Nephron (organoid): ENCODE data around the gene TMEM271.
"Not testable (repeated sequence)": the region's sequence is repeated elsewhere in the genome, so short reads cannot be mapped to it uniquely, and the experiment has no call there.

Experiments used
- H3K27ac Mint-ChIP-seq, 3 experiments: 2 replicates each; pipeline ENCODE4 v1.8.0; 2020; ENCODE audit warnings: mixed read lengths in 3 of 3, mild to moderate bottlenecking in 2 of 3, moderate library complexity in 1 of 3
- H3K27me3 Mint-ChIP-seq: 2 replicates; pipeline ENCODE4 v1.8.0; 2021; ENCODE audit warnings: low read depth, mild to moderate bottlenecking, moderate library complexity, mixed read lengths
- H3K36me3 Mint-ChIP-seq: 2 replicates; pipeline ENCODE4 v1.8.0; 2020; ENCODE audit warnings: low read depth, mixed read lengths
- H3K4me1 Mint-ChIP-seq: 2 replicates; pipeline ENCODE4 v1.8.0; 2020; ENCODE audit warnings: mixed read lengths
- H3K4me3 Mint-ChIP-seq, 3 experiments: 2 replicates each; pipeline ENCODE4 v1.8.0; 2020; ENCODE audit warnings: mild to moderate bottlenecking in 3 of 3, mixed read lengths in 3 of 3, moderate library complexity in 2 of 3
- H3K9me3 Mint-ChIP-seq: 2 replicates; pipeline ENCODE4 v1.8.0; 2020; ENCODE audit warnings: mixed read lengths
- CTCF ChIP-seq, 3 experiments: fragments of 200-600 bp; sonication (generic); IDR thresholded peaks; one replicate each; pipeline ENCODE4 v1.5.0; 2021; ENCODE audit warnings: antibody characterized with exemption in 3 of 3; ENCODE audit not compliant: unreplicated experiment in 3 of 3

TMEM271 gene

DNA sequence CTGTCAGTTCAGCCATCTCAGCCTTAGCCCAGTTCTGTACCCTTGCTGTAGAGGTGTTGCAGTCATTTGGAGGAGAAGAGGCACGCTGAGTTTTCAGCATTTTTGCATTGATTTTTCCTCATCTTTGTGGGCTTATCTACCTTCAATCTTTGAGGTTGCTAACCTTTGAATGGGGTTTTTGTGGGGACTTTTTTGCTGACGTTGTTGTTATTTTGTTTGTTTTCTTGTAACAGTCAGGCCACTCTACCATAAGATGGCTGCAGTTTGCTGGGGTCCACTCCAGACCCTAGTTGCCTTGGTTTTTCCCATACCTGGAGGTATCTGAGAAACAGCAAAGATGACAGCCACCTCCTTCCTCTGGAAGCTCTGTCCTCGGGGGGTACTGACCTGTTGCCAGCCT, 22.8 kb upstream of the TMEM271 start:
- TF ChIP-seq CTCF (IDR thresholded peaks at IDR 0.05; ENCODE audit: unreplicated experiment in 3 of 3): no peak
- Mint-ChIP-seq H3K27ac (no peak overlapping the region), H3K4me1 (no peaks in the 10 kb centered on the region), H3K36me3 (no peaks in the 10 kb centered on the region), H3K9me3 (peaks cover 3% of the 10 kb centered on the region), H3K27me3 (peaks cover 54% of the 10 kb centered on the region), H3K4me3 (no peak overlapping the region)

DNA sequence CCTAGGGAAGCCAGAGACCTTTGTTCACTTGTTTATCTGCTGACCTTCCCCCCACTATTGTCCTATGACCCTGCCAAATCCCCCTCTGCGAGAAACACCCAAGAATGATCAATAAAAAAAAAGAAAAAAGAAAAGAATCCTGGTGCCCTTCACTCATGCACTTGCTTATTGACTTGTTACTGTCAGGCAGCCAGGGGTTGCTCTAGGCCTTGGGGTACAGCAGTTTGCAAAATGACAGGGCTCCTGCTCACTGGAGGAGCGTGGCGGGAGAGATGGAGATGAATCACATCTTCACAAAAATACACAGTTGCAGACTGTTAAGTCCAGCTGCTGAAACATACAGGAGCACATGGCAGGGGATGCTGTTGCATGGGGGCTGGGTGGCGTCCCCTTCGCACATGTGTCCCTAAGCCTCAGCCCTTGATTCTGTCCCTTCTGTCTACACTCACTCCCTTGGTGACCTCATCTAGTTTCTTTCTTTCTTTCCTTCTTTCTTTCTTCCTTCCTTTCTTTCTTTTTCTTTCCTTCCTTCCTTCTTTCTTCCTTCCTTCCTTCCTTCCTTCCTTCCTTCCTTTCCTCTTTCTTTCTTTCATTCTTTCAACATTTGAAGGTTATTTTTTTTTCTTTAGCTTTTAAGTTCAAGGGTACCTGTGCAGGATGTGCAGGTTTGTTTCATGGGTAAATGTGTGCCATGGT, 16.9 kb upstream of the TMEM271 start:
- TF ChIP-seq CTCF (IDR thresholded peaks at IDR 0.05; ENCODE audit: unreplicated experiment in 3 of 3): no peak
- Mint-ChIP-seq H3K4me3 (no peak overlapping the region), H3K27ac (no peak overlapping the region)

DNA sequence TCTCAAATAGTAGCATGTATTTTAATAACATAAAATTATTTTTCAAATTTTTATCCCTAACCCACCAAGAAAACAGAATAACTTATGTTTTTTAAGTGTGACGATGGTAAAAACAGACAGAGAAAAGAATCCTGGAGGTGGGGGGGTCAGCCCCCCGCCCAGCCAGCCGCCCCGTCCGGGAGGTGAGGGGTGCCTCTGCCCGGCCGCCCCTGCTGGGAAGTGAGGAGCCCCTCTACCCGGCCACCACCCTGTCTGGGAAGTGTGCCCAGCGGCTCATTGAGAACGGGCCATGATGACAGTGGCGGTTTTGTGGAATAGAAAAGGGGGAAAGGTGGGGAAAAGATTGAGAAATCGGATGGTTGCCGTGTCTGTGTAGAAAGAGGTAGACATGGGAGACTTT, 16.1 kb upstream of the TMEM271 start:
- not testable (repeated sequence) for H3K4me3 Mint-ChIP-seq, H3K36me3 Mint-ChIP-seq, H3K4me1 Mint-ChIP-seq, H3K27ac Mint-ChIP-seq, H3K9me3 Mint-ChIP-seq
- peaks cover 53% of the 10 kb centered on the region for H3K27me3 Mint-ChIP-seq

More for the DNA sequence above, 16.9 kb upstream of the TMEM271 start:
- H3K4me1 Mint-ChIP-seq: no peaks in the 10 kb centered on the region
- peaks cover 56% of the 10 kb centered on the region for H3K27me3 Mint-ChIP-seq
- H3K36me3 Mint-ChIP-seq: no peaks in the 10 kb centered on the region
- H3K9me3 Mint-ChIP-seq: peaks cover 7% of the 10 kb centered on the region

GRCh38 chr4:590313-590841, 14.3 kb upstream of the TMEM271 start:
- no peaks in the 10 kb centered on the region for H3K4me1 Mint-ChIP-seq
- H3K9me3 Mint-ChIP-seq: peaks cover 7% of the 10 kb centered on the region
- no peak for TF ChIP-seq CTCF (IDR thresholded peaks at IDR 0.05; ENCODE audit: unreplicated experiment in 3 of 3)
- peaks cover 49% of the 10 kb centered on the region for H3K27me3 Mint-ChIP-seq
- no peak overlapping the region for H3K4me3 Mint-ChIP-seq
- no peaks in the 10 kb centered on the region for H3K36me3 Mint-ChIP-seq
- H3K27ac Mint-ChIP-seq: no peak overlapping the region

GRCh38 chr4:589219-589963, 13.3 kb upstream of the TMEM271 start:
- H3K4me1 Mint-ChIP-seq: no peaks in the 10 kb centered on the region
- H3K27me3 Mint-ChIP-seq: peaks cover 47% of the 10 kb centered on the region
- H3K4me3 Mint-ChIP-seq: no peak overlapping the region
- H3K36me3 Mint-ChIP-seq: no peaks in the 10 kb centered on the region
- peaks cover 7% of the 10 kb centered on the region for H3K9me3 Mint-ChIP-seq
- TF ChIP-seq CTCF (IDR thresholded peaks at IDR 0.05; ENCODE audit: unreplicated experiment in 3 of 3): no peak
- no peak overlapping the region for H3K27ac Mint-ChIP-seq

DNA sequence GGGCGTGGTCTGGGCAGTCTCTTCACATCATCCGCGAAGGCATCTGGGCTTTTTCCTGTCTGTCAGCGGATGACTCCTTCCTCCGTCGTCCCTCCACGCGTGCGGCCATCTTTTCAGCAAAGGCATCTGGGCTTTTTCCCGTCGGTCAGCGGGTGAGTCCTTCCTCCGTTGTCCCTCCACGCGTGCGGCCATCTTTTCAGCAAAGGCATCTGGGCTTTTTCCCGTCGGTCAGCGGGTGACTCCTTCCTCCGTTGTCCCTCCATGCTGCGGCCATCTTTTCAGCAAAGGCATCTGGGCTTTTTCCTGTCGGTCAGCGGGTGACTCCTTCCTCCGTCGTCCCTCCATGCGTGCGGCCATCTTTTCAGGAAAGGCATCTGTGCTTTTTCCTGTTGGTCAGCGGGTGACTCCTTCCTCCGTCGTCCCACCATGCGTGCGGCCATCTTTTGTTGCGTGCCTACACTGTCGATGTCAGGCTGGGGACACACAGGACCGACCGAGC, 12.3 kb upstream of the TMEM271 start:
- TF ChIP-seq CTCF (IDR thresholded peaks at IDR 0.05; ENCODE audit: unreplicated experiment in 3 of 3): no peak
- no peak overlapping the region for H3K27ac Mint-ChIP-seq
- no peaks in the 10 kb centered on the region for H3K36me3 Mint-ChIP-seq
- H3K4me1 Mint-ChIP-seq: no peaks in the 10 kb centered on the region
- H3K9me3 Mint-ChIP-seq: peaks cover 10% of the 10 kb centered on the region
- H3K27me3 Mint-ChIP-seq: peaks cover 49% of the 10 kb centered on the region
- H3K4me3 Mint-ChIP-seq: no peak overlapping the region
